Neural progenitor cell (in vitro differentiated cells): Measurements from ENCODE around the gene GDF11.

Source experiments
- EZH2phosphoT487 ChIP-seq: fragments of 200-600 bp; sonication (generic); IDR thresholded peaks from 2 replicates; pipeline ENCODE4 v1.6.1; 2017; ENCODE audit warnings: antibody characterized with exemption
- TF ChIP-seq, protein P1 (sequence below): fragments of 200-600 bp; sonication (generic); IDR thresholded peaks from 2 replicates; pipeline ENCODE4 v1.5.1; 2017; ENCODE audit warnings: antibody characterized with exemption, mild to moderate bottlenecking

GRCh38 chr12:55694651-55695050 lies 48.3 kb upstream of the GDF11 start:
- TF ChIP-seq, protein P1, sequence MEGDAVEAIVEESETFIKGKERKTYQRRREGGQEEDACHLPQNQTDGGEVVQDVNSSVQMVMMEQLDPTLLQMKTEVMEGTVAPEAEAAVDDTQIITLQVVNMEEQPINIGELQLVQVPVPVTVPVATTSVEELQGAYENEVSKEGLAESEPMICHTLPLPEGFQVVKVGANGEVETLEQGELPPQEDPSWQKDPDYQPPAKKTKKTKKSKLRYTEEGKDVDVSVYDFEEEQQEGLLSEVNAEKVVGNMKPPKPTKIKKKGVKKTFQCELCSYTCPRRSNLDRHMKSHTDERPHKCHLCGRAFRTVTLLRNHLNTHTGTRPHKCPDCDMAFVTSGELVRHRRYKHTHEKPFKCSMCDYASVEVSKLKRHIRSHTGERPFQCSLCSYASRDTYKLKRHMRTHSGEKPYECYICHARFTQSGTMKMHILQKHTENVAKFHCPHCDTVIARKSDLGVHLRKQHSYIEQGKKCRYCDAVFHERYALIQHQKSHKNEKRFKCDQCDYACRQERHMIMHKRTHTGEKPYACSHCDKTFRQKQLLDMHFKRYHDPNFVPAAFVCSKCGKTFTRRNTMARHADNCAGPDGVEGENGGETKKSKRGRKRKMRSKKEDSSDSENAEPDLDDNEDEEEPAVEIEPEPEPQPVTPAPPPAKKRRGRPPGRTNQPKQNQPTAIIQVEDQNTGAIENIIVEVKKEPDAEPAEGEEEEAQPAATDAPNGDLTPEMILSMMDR: no peak
- TF ChIP-seq EZH2phosphoT487: no peak
